Natural killer cell (primary cell): ENCODE measurements around the gene DAZAP1. TPM values are rescaled to one million over a fixed set of nuclear protein-coding genes. Genes with fewer than 3 reads are reported as not detected.

Experiments
- ATAC-seq, 3 donors: fragments of 150-1000 bp in 2 of 3; fragments of 200-7000 bp in 1 of 3; cut with Tn5 transposase; 1 replicate in 1 of 3; 2 replicates in 2 of 3; pipeline ENCODE4 v1.10.0; 2021; ENCODE audit warnings: mild to moderate bottlenecking in 2 of 3, moderate library complexity in 2 of 3
- DNase-seq, 2 donors: peaks; one replicate each; pipeline versions ENCODE4 v3.0.0 to v3.0.0-alpha.2; 2013 to 2021; ENCODE audit warnings: mixed read lengths in 1 of 2
- H3K27ac ChIP-seq: one replicate; pipeline ENCODE4 v1.5.1; 2013; ENCODE audit warnings: mild to moderate bottlenecking, low read length
- H3K27me3 ChIP-seq: one replicate; pipeline ENCODE4 v1.6.1; 2013; ENCODE audit warnings: low read length; ENCODE audit not compliant: control insufficient read depth, insufficient read depth
- H3K36me3 ChIP-seq: one replicate; pipeline ENCODE4 v1.6.1; 2013; ENCODE audit warnings: low read length; ENCODE audit not compliant: control insufficient read depth, insufficient read depth
- H3K4me1 ChIP-seq: one replicate; pipeline ENCODE4 v1.6.1; 2013; ENCODE audit warnings: low read length; ENCODE audit not compliant: control insufficient read depth, insufficient read depth
- H3K4me3 ChIP-seq: one replicate; pipeline ENCODE4 v1.5.1; 2013; ENCODE audit warnings: low read length
- H3K9me3 ChIP-seq: one replicate; pipeline ENCODE4 v1.6.1; 2013; ENCODE audit warnings: low read length; ENCODE audit not compliant: control insufficient read depth, insufficient read depth
- H3K27ac Mint-ChIP-seq, 2 donors: one replicate each; pipeline ENCODE4 v1.8.0; 2022; ENCODE audit warnings: mild to moderate bottlenecking in 2 of 2, mixed read lengths in 2 of 2, moderate library complexity in 1 of 2
- H3K27me3 Mint-ChIP-seq, 2 donors: one replicate each; pipeline ENCODE4 v1.8.0; 2022; ENCODE audit warnings: low read depth in 2 of 2, mixed read lengths in 2 of 2
- H3K36me3 Mint-ChIP-seq: one replicate; pipeline ENCODE4 v1.8.0; 2022; ENCODE audit warnings: mixed read lengths
- H3K4me1 Mint-ChIP-seq, 2 donors: one replicate each; pipeline ENCODE4 v1.8.0; 2022; ENCODE audit warnings: mixed read lengths in 2 of 2
- H3K4me3 Mint-ChIP-seq: one replicate; pipeline ENCODE4 v1.8.0; 2022; ENCODE audit warnings: mild to moderate bottlenecking, moderate library complexity, mixed read lengths
- H3K9me3 Mint-ChIP-seq, 2 donors: one replicate each; pipeline ENCODE4 v1.8.0; 2022; ENCODE audit warnings: mixed read lengths in 2 of 2
- CTCF ChIP-seq: fragments of 200-600 bp; IDR thresholded peaks from one replicate; pipeline ENCODE4 v1.8.0; 2022; ENCODE audit warnings: antibody characterized with exemption
- WGBS: methylation state at CpG from one replicate; pipeline ENCODE4 v1.1.7; 2013; ENCODE audit warnings: missing lambda C conversion rate; ENCODE audit not compliant: insufficient coverage; 5-methylcytosine and 5-hydroxymethylcytosine counted together
- intact Hi-C: fragments of 100-400 bp; cut with micrococcal nuclease; formaldehyde crosslinking; loops from one replicate; pipeline ENCODE4 v1.14.2; 2022
- total RNA-seq, 4 donors: library from RNA; stranded (reverse); fragments of 120-200 nt in 1 of 4; gene quantifications; one replicate each; pipeline versions ENCODE4 v1.2.3 to v1.2.4, GENCODE V29; 2013 to 2022

DAZAP1 gene
- total RNA-seq, 3 donors from 2014 or later (not counting 1 experiment from before 2014, with no cell fraction given), result 166 to 207 (median 170) TPM

GRCh38 chr19:1452802-1453524, 45.6 kb downstream of the DAZAP1 start:
- 77% methylated on average over 30 of the region's 30 CpGs for WGBS
- no peaks in the 10 kb centered on the region for H3K36me3 Mint-ChIP-seq
- intact Hi-C loops, result no loop called here
- DNase-seq, result no peak
- Histone ChIP-seq H3K4me3 (no peak overlapping the region), H3K36me3 (no peaks in the 10 kb centered on the region), H3K4me1 (peaks cover 29% of the 10 kb centered on the region), H3K9me3 (peaks cover 7% of the 10 kb centered on the region), H3K27me3 (peaks cover 67% of the 10 kb centered on the region), H3K27ac (no peak overlapping the region)
- H3K27ac Mint-ChIP-seq, result no peak overlapping the region
- ATAC-seq, result no peak
- TF ChIP-seq CTCF, result no peak
- peaks cover 21 to 35% of the 10 kb centered on the region in 2 donors for H3K27me3 Mint-ChIP-seq
- H3K4me3 Mint-ChIP-seq, result no peak overlapping the region
- H3K9me3 Mint-ChIP-seq, result no peaks in the 10 kb centered on the region
- peaks cover 4 to 26% of the 10 kb centered on the region in 2 donors for H3K4me1 Mint-ChIP-seq

- no peak for TF ChIP-seq CTCF
- Histone ChIP-seq H3K36me3 (no peaks in the 10 kb centered on the region), H3K27ac (no peak overlapping the region), H3K4me1 (peaks cover 29% of the 10 kb centered on the region), H3K27me3 (peaks cover 64% of the 10 kb centered on the region), H3K9me3 (peaks cover 7% of the 10 kb centered on the region), H3K4me3 (no peak overlapping the region)
- Mint-ChIP-seq H3K4me3 (no peak overlapping the region), H3K27ac (no peak overlapping the region), H3K36me3 (no peaks in the 10 kb centered on the region), H3K4me1 (peaks cover 4 to 26% of the 10 kb centered on the region in 2 donors), H3K27me3 (peaks cover 18 to 32% of the 10 kb centered on the region in 2 donors), H3K9me3 (no peaks in the 10 kb centered on the region)
- DNase-seq, result no peak
- intact Hi-C loops, result no loop called here
- 50% methylated on average over 33 of the region's 33 CpGs for WGBS
- ATAC-seq, result no peak
These were observed 46.4 kb downstream of the DAZAP1 start for GRCh38 chr19:1453525-1454364.

GRCh38 chr19:1455002-1455335, 47.6 kb downstream of the DAZAP1 start:
- H3K27me3 Mint-ChIP-seq, result peaks cover 10 to 24% of the 10 kb centered on the region in 2 donors
- Histone ChIP-seq H3K9me3 (peaks cover 7% of the 10 kb centered on the region), H3K27me3 (peaks cover 54% of the 10 kb centered on the region), H3K4me3 (no peak overlapping the region), H3K4me1 (peaks cover 24% of the 10 kb centered on the region), H3K27ac (no peak overlapping the region), H3K36me3 (no peaks in the 10 kb centered on the region)
- H3K9me3 Mint-ChIP-seq, result no peaks in the 10 kb centered on the region
- no peak for ATAC-seq
- under 1% methylated on average over 19 of the region's 22 CpGs for WGBS
- H3K27ac Mint-ChIP-seq, result no peak overlapping the region
- peaks cover 0 to 26% of the 10 kb centered on the region in 2 donors for H3K4me1 Mint-ChIP-seq
- H3K36me3 Mint-ChIP-seq, result no peaks in the 10 kb centered on the region
- no peak for TF ChIP-seq CTCF
- intact Hi-C loops, result no loop called here
- no peak overlapping the region for H3K4me3 Mint-ChIP-seq
- DNase-seq, result no peak
